Activated naive CD4-positive, alpha-beta T cell treated with anti-CD3 and anti-CD28 coated beads for 36 hours (primary cell): ENCODE results near the gene VAV3. TPM values are rescaled to one million over a fixed set of nuclear protein-coding genes. Genes with fewer than 3 reads are reported as not detected.
"Not testable (repeated sequence)": the region's sequence is repeated elsewhere in the genome, so short reads cannot be mapped to it uniquely, and the experiment has no call there.

Experiments used
- CTCF ChIA-PET: fragments of 350-600 bp; sonication (Branson Sonifier 250); formaldehyde crosslinking; loops from one replicate; lab custom pipeline; 2021; ENCODE audit warnings: antibody characterized with exemption; lab: Charles Lee
- DNase-seq: peaks from one replicate; pipeline ENCODE4 v3.0.0-alpha.2; 2020
- H3K27ac Mint-ChIP-seq: one replicate; pipeline ENCODE4 v1.8.0; 2021; ENCODE audit warnings: mild to moderate bottlenecking, mixed read lengths
- H3K27me3 Mint-ChIP-seq: one replicate; pipeline ENCODE4 v1.8.0; 2021; ENCODE audit warnings: low read depth, mixed read lengths
- H3K36me3 Mint-ChIP-seq: one replicate; pipeline ENCODE4 v1.8.0; 2021; ENCODE audit warnings: low read depth, mixed read lengths
- H3K4me1 Mint-ChIP-seq: one replicate; pipeline ENCODE4 v1.8.0; 2021; ENCODE audit warnings: low read depth, mixed read lengths
- H3K4me3 Mint-ChIP-seq: one replicate; pipeline ENCODE4 v1.8.0; 2021; ENCODE audit warnings: mild to moderate bottlenecking, moderate library complexity, mixed read lengths
- H3K9me3 Mint-ChIP-seq: one replicate; pipeline ENCODE4 v1.8.0; 2021; ENCODE audit warnings: mixed read lengths
- intact Hi-C: fragments of 100-400 bp; cut with micrococcal nuclease; formaldehyde crosslinking; loops from one replicate; pipeline ENCODE4 v1.15.1; 2023
- total RNA-seq, 2 experiments: library from RNA; stranded (reverse); gene quantifications; one replicate each; pipeline ENCODE4 v1.2.3, GENCODE V29; 2021

VAV3 gene
- 1 to 10 TPM; 1.3 to 2.3 TPM for total RNA-seq

DNA sequence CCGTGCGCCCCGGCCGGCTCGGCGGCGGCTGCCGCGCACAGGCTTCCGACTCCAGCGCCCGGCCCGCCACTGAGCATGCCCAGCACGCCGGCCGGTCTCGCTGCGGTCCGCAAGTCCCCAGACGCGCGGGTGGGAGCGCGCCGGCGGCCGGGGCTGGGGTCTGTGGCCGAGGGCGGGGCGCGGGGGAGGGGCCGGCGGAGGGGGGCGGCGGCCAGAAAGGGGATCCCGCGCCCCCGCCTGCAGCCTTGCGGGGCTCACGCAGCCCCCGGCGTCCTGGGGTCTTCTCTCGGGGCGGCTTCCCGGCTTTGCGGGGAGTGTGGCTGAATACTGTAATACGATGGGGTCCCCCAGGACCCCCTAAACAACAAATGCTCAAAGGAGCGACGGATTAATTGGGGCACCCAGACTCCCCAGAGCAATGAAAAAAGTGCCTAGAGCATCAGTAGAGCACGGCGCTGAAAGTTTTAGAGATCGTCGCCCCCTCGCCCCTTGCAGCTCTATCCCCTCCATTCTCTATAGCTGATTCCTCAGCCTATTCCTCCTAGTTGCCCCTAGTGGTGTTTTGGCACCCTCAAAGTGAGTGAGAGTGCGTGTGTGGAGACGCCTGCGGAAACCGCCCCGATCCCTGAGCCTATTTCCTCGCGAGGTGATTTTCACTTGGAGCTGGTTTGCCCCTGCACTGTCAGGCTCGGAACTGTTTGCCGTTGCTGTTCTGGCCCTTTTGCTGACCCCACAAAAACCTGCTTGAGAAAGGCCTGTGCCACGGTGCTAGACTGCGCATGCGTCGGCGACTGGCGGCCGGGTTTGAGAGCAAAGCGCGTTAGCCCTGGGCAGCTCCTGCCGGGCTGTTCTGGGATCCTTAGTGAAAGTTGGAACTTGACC lies at the start of gene VAV3:
Gene VAV3 (minus strand): TSS at position 71 of the 882 bp plus-strand sequence. CDS start 311 bp downstream, outside the sequence.
- H3K27me3 Mint-ChIP-seq = no peaks in the 10 kb centered on the region
- peaks cover 25% of the 10 kb centered on the region for H3K4me1 Mint-ChIP-seq
- DNase-seq = peak; percentile 61
- intact Hi-C loops = loop anchor here (1.0 kb wide), 2 partner anchors 86 to 160 kb away; no protein-coding TSS in a partner anchor
- H3K4me3 Mint-ChIP-seq = peak within 1 kb of the TSS; percentile 87
- H3K36me3 Mint-ChIP-seq = no peaks in the 10 kb centered on the region
- peak within 1 kb of the TSS; percentile 96 for H3K27ac Mint-ChIP-seq
- no peaks in the 10 kb centered on the region for H3K9me3 Mint-ChIP-seq
- CTCF ChIA-PET = interaction anchor here (0.7 to 3.5 kb wide), 12 partner anchors 11 to 183 kb away, joined by 3 to 22 read pairs (median 4); no protein-coding TSS in a partner anchor

- H3K4me1 Mint-ChIP-seq = peaks cover 23% of the 10 kb centered on the region
- no peak for DNase-seq
- H3K36me3 Mint-ChIP-seq = no peaks in the 10 kb centered on the region
- intact Hi-C loops = no loop called here
- no peak overlapping the region for H3K4me3 Mint-ChIP-seq
- CTCF ChIA-PET = interaction anchor here (0.6 kb wide), 1 partner anchor 231 kb away, joined by 3 read pairs; no protein-coding TSS in a partner anchor
- no peaks in the 10 kb centered on the region for H3K27me3 Mint-ChIP-seq
- H3K27ac Mint-ChIP-seq = no peak overlapping the region
- H3K9me3 Mint-ChIP-seq = no peaks in the 10 kb centered on the region
These were observed 47.6 kb upstream of the VAV3 start for GRCh38 chr1:108012553-108012952.

DNA sequence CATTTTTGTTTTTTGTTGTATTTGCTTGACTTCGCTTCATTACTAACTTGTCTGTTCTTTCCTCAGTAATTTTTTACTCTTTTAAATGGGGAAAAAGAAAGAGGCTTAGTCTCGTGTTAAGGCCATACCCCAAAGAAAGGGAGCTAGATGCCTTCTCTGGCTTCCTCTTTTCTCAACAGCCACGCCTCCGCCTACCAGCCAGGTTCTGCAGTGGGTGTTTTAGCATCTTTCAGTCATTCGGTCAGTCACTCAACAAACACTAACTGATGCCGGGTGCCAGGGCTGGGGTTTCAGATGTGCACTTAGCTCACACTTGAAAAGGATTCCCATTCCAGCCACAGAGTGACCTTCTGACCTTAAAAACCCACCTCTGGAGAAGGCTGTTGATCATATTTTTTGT lies 46.3 kb upstream of the VAV3 start:
- intact Hi-C loops = no loop called here
- DNase-seq = no peak
- CTCF ChIA-PET = interaction anchor here (1.4 kb wide), 1 partner anchor 229 kb away, joined by 3 read pairs; no protein-coding TSS in a partner anchor
- Mint-ChIP-seq H3K9me3 (no peaks in the 10 kb centered on the region), H3K27me3 (no peaks in the 10 kb centered on the region), H3K4me3 (no peak overlapping the region), H3K27ac (no peak overlapping the region), H3K36me3 (no peaks in the 10 kb centered on the region), H3K4me1 (peaks cover 23% of the 10 kb centered on the region)

GRCh38 chr1:108010581-108010980 lies 45.6 kb upstream of the VAV3 start:
- H3K36me3 Mint-ChIP-seq = no peaks in the 10 kb centered on the region
- intact Hi-C loops = no loop called here
- H3K4me1 Mint-ChIP-seq = peaks cover 23% of the 10 kb centered on the region
- no peaks in the 10 kb centered on the region for H3K9me3 Mint-ChIP-seq
- H3K27me3 Mint-ChIP-seq = no peaks in the 10 kb centered on the region
- CTCF ChIA-PET = interaction anchor here (1.1 to 1.5 kb wide), 2 partner anchors 42 to 229 kb away, joined by 3 to 5 read pairs; no protein-coding TSS in a partner anchor
- DNase-seq = no peak
- H3K27ac Mint-ChIP-seq = no peak overlapping the region
- no peak overlapping the region for H3K4me3 Mint-ChIP-seq

DNA sequence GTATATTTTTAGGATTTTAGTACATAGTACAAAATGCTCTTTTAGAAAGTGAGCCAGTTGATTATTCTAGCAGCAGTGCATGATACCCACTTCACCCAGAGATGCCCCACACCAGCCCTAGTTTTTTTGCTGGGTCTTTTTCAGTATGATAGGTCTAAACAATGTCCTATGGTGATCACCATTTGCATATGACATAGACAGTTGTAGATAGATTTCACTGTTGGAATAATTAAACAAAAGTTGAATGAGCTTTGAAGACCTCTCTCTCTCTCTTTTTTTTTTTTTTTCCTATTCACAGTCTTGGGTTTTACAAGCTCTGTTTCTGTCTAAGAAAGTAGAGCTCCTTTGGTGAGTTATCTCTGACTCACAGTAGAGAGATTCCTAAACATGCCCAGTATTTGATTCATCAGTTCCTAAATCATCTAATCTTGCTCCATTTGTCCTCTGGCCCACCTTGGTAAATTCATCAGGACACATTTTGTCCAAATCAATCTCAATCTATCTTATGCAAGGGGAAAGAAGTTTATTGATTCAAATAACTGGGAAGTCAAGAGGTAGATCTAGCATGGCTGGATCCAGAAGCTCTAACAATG lies 44.7 kb upstream of the VAV3 start:
- DNase-seq = no peak
- H3K27ac Mint-ChIP-seq = no peak overlapping the region
- no peaks in the 10 kb centered on the region for H3K36me3 Mint-ChIP-seq
- peaks cover 23% of the 10 kb centered on the region for H3K4me1 Mint-ChIP-seq
- CTCF ChIA-PET = interaction anchor here (0.7 to 1.5 kb wide), 3 partner anchors 42 to 228 kb away, joined by 3 to 5 read pairs (median 3); no protein-coding TSS in a partner anchor
- intact Hi-C loops = no loop called here
- no peaks in the 10 kb centered on the region for H3K9me3 Mint-ChIP-seq
- H3K4me3 Mint-ChIP-seq = no peak overlapping the region
- H3K27me3 Mint-ChIP-seq = no peaks in the 10 kb centered on the region

DNA sequence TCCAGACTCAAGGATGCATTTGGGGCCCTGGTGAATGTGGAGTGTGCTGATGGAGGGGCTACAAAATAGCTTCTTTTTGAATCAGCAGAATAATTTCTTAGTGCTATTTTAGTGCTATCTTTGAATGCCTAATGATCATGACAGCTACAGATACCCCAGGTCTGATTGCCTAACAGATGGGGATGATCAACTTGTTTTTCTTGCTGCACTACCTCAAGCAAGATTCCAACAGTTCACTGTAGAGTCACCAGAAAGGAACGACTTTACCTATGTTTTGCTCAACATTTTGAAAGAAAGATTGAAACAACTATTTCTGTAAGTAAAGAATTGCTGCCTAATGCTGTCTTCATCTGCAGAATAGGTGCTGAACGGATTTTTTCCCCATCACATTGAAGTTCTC lies 42.6 kb upstream of the VAV3 start:
- H3K4me1 Mint-ChIP-seq = peaks cover 23% of the 10 kb centered on the region
- no peaks in the 10 kb centered on the region for H3K36me3 Mint-ChIP-seq
- CTCF ChIA-PET = interaction anchor here (1.3 kb wide), 1 partner anchor 39 kb away, joined by 3 read pairs; no protein-coding TSS in a partner anchor

GRCh38 chr1:108007070-108007469 lies 42.1 kb upstream of the VAV3 start:
- no peaks in the 10 kb centered on the region for H3K9me3 Mint-ChIP-seq
- DNase-seq = no peak
- H3K4me3 Mint-ChIP-seq = no peak overlapping the region
- CTCF ChIA-PET = interaction anchor here (0.6 to 1.3 kb wide), 3 partner anchors 40 to 120 kb away, joined by 3 read pairs; no protein-coding TSS in a partner anchor
- no peaks in the 10 kb centered on the region for H3K27me3 Mint-ChIP-seq
- intact Hi-C loops = no loop called here
- H3K27ac Mint-ChIP-seq = no peak overlapping the region
- no peaks in the 10 kb centered on the region for H3K36me3 Mint-ChIP-seq
- peaks cover 23% of the 10 kb centered on the region for H3K4me1 Mint-ChIP-seq

More for the DNA sequence above, 42.6 kb upstream of the VAV3 start:
- DNase-seq = no peak
- H3K4me3 Mint-ChIP-seq = no peak overlapping the region
- H3K27me3 Mint-ChIP-seq = no peaks in the 10 kb centered on the region
- H3K9me3 Mint-ChIP-seq = no peaks in the 10 kb centered on the region
- intact Hi-C loops = no loop called here
- H3K27ac Mint-ChIP-seq = no peak overlapping the region

- intact Hi-C loops, DNase-seq, H3K27me3 Mint-ChIP-seq: not testable (repeated sequence)
These were observed 39.9 kb upstream of the VAV3 start for GRCh38 chr1:108004919-108005318.

DNA sequence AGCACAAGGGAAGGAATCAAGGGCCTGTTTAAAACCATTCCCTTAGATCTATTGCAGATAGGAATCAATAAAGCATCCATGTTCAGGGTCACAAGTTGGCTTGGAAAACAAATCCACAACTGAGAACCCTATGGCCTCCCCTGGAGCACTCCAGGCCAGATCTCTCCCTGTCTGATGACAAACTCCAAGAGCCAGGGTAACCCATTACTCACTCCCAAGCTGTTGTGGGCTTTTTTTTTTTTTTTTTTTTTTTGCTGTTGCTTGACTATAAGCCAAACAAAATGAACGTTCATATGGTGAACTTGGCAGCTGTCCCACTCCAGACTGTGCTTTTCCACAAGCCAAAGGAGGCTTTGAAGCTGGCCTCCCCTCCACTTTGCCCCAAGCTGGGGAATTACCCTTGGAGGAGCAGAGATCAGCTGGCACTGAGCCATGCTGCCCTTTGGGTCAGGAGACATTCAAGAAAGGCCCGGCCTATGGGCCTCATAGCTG lies 35.7 kb upstream of the VAV3 start:
- Mint-ChIP-seq H3K4me1 (no peaks in the 10 kb centered on the region), H3K9me3 (no peaks in the 10 kb centered on the region), H3K27ac (no peak overlapping the region), H3K27me3 (no peaks in the 10 kb centered on the region), H3K36me3 (no peaks in the 10 kb centered on the region), H3K4me3 (no peak overlapping the region)
- intact Hi-C loops = no loop called here
- DNase-seq = no peak
- CTCF ChIA-PET = interaction anchor here (0.5 kb wide), 1 partner anchor 242 kb away, joined by 3 read pairs; no protein-coding TSS in a partner anchor

More at GRCh38 chr1:108004919-108005318, 39.9 kb upstream of the VAV3 start:
- H3K27ac Mint-ChIP-seq, CTCF ChIA-PET, H3K36me3 Mint-ChIP-seq, H3K4me3 Mint-ChIP-seq, H3K9me3 Mint-ChIP-seq: not testable (repeated sequence)
- peaks cover 18% of the 10 kb centered on the region for H3K4me1 Mint-ChIP-seq

GRCh38 chr1:108000184-108000583 lies 35.2 kb upstream of the VAV3 start:
- H3K36me3 Mint-ChIP-seq = no peaks in the 10 kb centered on the region
- H3K4me1 Mint-ChIP-seq = no peaks in the 10 kb centered on the region
- H3K27ac Mint-ChIP-seq = no peak overlapping the region
- CTCF ChIA-PET = interaction anchor here (0.5 kb wide), 1 partner anchor 242 kb away, joined by 3 read pairs; no protein-coding TSS in a partner anchor
- no peaks in the 10 kb centered on the region for H3K27me3 Mint-ChIP-seq
- DNase-seq = no peak
- H3K4me3 Mint-ChIP-seq = no peak overlapping the region
- intact Hi-C loops = no loop called here
- H3K9me3 Mint-ChIP-seq = no peaks in the 10 kb centered on the region

DNA sequence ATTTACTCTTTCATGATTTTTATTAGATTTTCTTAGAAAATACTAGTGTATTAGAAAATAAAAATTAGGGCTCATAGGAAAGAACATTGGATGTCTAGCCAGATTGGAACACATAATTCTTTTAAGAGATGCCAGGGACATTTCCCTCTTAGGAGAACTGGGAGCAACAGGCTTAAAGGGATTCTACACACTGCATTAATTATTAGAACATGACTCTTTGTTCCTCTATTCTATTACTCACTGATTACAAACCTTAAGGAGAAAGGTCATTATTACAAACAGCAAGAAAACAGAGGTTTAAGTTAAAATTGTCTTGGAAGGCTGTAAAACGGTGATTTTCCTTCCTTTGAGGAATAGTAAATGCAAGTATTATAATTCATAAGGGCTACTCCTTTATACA lies 32.9 kb upstream of the VAV3 start:
- Mint-ChIP-seq H3K4me1 (no peaks in the 10 kb centered on the region), H3K36me3 (no peaks in the 10 kb centered on the region), H3K9me3 (no peaks in the 10 kb centered on the region), H3K27ac (no peak overlapping the region), H3K27me3 (no peaks in the 10 kb centered on the region), H3K4me3 (no peak overlapping the region)
- CTCF ChIA-PET = no interaction called here
- no peak for DNase-seq
- intact Hi-C loops = no loop called here

- no peak overlapping the region for H3K27ac Mint-ChIP-seq
- intact Hi-C loops = no loop called here
- no peaks in the 10 kb centered on the region for H3K27me3 Mint-ChIP-seq
- no peaks in the 10 kb centered on the region for H3K9me3 Mint-ChIP-seq
- H3K36me3 Mint-ChIP-seq = no peaks in the 10 kb centered on the region
- no peak for DNase-seq
- no peaks in the 10 kb centered on the region for H3K4me1 Mint-ChIP-seq
- CTCF ChIA-PET = interaction anchor here (0.7 kb wide), 1 partner anchor 10 kb away, joined by 4 read pairs; no protein-coding TSS in a partner anchor
- no peak overlapping the region for H3K4me3 Mint-ChIP-seq
These were observed 28.9 kb upstream of the VAV3 start for GRCh38 chr1:107993920-107994319.
